Effector memory CD4-positive, alpha-beta T cell (primary cell): ENCODE data around the gene SYPL1.
A peak's percentile ranks its signal among the peaks of the same experiment; 100 is the strongest.

Experiments used
- DNase-seq, 3 donors: peaks; one replicate each; pipeline ENCODE4 v3.0.0-alpha.2; 2020
- H3K27ac ChIP-seq: 2 replicates; pipeline ENCODE4 v1.7.0; 2013; ENCODE audit warnings: mild to moderate bottlenecking, low read length, moderate library complexity; ENCODE audit not compliant: insufficient read depth, poor library complexity, severe bottlenecking
- H3K27me3 ChIP-seq: replicated peaks from 2 replicates; pipeline ENCODE4 v1.7.0; 2013; ENCODE audit warnings: mild to moderate bottlenecking, low read length; ENCODE audit not compliant: insufficient read depth, control insufficient read depth, poor library complexity, severe bottlenecking
- H3K36me3 ChIP-seq: 2 replicates; pipeline ENCODE4 v1.7.0; 2013; ENCODE audit warnings: mild to moderate bottlenecking, low read length, moderate library complexity; ENCODE audit not compliant: control insufficient read depth, insufficient read depth
- H3K4me1 ChIP-seq: 2 replicates; pipeline ENCODE4 v1.7.0; 2013; ENCODE audit warnings: low read length, mild to moderate bottlenecking; ENCODE audit not compliant: control insufficient read depth, insufficient read depth, poor library complexity, severe bottlenecking
- H3K4me3 ChIP-seq: 2 replicates; pipeline ENCODE4 v1.7.0; 2013; ENCODE audit warnings: low read length, low read depth, mild to moderate bottlenecking; ENCODE audit not compliant: insufficient read depth, poor library complexity, severe bottlenecking
- H3K9me3 ChIP-seq: 2 replicates; pipeline ENCODE4 v1.7.0; 2013; ENCODE audit warnings: mild to moderate bottlenecking, low read length, moderate library complexity; ENCODE audit not compliant: control insufficient read depth
- total RNA-seq, 3 donors: gene quantifications; one replicate each; lab custom pipeline; 2026; lab: John Stamatoyannopoulos, UW

Gene SYPL1
- 19.4 to 27.7 (median 20.1) reads per million in 3 donors for total RNA-seq

- peak; percentile 91 to 94 (median 91) for DNase-seq
- H3K36me3 ChIP-seq, result no peaks in the 10 kb centered on the region
- H3K4me1 ChIP-seq, result peaks cover 26% of the 10 kb centered on the region
- no peaks in the 10 kb centered on the region for H3K9me3 ChIP-seq
- H3K27ac ChIP-seq, result peak within 1 kb of the TSS; percentile 84
- H3K27me3 ChIP-seq, result no peaks in the 10 kb centered on the region
- H3K4me3 ChIP-seq, result peak within 1 kb of the TSS; percentile 61
Measured at GRCh38 chr7:106112118-106112971, at the start of gene SYPL1. TSS of gene SYPL1 (minus strand) at chr7:106112312. CDS start at chr7:106112208, 104 bp downstream.

- Histone ChIP-seq H3K36me3 (no peaks in the 10 kb centered on the region), H3K27me3 (peaks cover 3% of the 10 kb centered on the region)
Measured at GRCh38 chr7:106155027-106155426, 42.9 kb upstream of the SYPL1 start.

GRCh38 chr7:106153891-106154449, 41.9 kb upstream of the SYPL1 start:
- H3K27ac ChIP-seq, result no peak overlapping the region
- peak; percentile 45 to 55 (median 54) for DNase-seq
- no peaks in the 10 kb centered on the region for H3K36me3 ChIP-seq
- H3K9me3 ChIP-seq, result no peaks in the 10 kb centered on the region
- no peak overlapping the region for H3K4me3 ChIP-seq
- H3K27me3 ChIP-seq, result peaks cover 3% of the 10 kb centered on the region
- no peaks in the 10 kb centered on the region for H3K4me1 ChIP-seq

More at GRCh38 chr7:106155027-106155426, 42.9 kb upstream of the SYPL1 start:
- Histone ChIP-seq H3K4me1 (no peaks in the 10 kb centered on the region), H3K27ac (no peak overlapping the region), H3K9me3 (no peaks in the 10 kb centered on the region), H3K4me3 (no peak overlapping the region)
- no peak for DNase-seq

- H3K27ac ChIP-seq, result no peak overlapping the region
- DNase-seq, result no peak
- H3K27me3 ChIP-seq, result peaks cover 3% of the 10 kb centered on the region
- H3K36me3 ChIP-seq, result no peaks in the 10 kb centered on the region
- no peaks in the 10 kb centered on the region for H3K9me3 ChIP-seq
- no peaks in the 10 kb centered on the region for H3K4me1 ChIP-seq
- no peak overlapping the region for H3K4me3 ChIP-seq
Measured at GRCh38 chr7:106152313-106152665, 40.2 kb upstream of the SYPL1 start.

DNA sequence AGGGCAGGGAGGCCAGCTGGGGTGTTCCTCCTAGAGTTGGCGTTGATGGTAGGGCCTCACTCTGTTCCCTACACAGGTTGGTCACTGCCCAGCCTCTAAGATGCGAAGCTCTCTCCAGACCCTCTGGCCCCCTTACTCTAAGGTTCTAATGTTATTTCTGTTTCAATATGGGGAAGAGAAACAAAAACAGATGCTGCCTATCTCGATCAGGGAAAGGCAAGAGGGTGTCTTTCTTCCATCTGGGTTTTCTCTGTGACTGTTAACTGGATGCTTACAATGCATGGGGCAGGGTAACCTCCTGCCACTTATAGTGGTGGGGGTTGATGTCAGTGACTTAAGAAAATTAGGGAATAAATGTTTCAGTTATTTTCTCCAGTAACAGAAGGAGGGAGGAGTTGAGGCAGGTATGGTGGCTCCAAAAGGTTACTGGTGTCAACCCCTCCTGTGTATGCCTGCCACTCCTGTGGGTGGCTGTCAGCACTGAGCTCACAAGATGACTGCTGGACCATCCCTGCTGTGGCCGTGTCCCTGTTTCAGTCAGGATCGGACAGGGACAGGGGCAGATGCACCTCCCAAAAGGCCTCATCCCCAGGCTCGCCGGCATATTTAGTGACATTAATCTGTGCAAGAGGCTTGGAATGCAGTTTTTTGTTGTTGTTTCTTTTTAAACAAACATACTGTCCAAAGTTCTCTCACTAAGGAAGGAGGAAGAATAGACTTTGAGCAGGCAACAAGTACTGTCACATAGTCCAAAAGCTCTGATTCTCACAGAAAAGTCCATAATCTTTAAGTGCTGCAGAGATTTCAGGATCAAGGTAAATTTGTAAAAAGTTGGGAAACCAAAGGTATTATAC, 39.6 kb upstream of the SYPL1 start:
- Histone ChIP-seq H3K4me3 (no peak overlapping the region), H3K36me3 (no peaks in the 10 kb centered on the region), H3K27ac (no peak overlapping the region), H3K4me1 (no peaks in the 10 kb centered on the region), H3K27me3 (peaks cover 3% of the 10 kb centered on the region), H3K9me3 (no peaks in the 10 kb centered on the region)
- no peak for DNase-seq

DNA sequence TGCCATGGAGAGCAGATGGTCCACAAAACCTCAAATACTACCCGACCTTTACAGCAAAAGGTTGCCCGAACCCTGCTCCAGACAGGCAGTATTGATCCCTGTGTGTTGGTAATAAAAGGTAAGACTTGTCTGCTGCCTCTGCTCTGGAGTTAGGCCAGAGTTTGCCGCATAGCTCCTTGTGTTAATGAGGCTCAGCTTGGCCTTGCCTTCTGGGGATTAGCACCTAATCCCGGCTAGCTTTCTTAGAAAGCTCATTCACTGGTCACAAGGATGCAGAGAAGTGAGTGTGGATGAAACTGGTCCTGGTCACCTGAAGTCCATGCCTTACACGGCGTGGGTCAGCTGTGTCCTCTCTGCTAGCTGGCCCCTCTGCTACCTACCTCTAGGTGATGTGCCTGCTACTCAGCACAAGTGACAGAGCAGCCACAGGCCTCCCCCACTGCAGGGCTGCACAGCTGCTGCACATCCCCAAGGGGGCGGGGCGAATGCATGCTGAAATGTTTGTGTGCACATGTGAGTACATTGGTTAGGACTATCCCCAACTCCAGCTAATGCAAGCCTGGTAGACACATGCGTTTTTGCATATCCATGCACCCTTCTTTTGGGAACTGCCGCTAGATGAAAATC, 31.7 kb upstream of the SYPL1 start:
- H3K36me3 ChIP-seq, result no peaks in the 10 kb centered on the region
- no peaks in the 10 kb centered on the region for H3K4me1 ChIP-seq
- no peak overlapping the region for H3K27ac ChIP-seq
- no peak for DNase-seq
- no peaks in the 10 kb centered on the region for H3K9me3 ChIP-seq
- no peaks in the 10 kb centered on the region for H3K27me3 ChIP-seq
- H3K4me3 ChIP-seq, result no peak overlapping the region

DNA sequence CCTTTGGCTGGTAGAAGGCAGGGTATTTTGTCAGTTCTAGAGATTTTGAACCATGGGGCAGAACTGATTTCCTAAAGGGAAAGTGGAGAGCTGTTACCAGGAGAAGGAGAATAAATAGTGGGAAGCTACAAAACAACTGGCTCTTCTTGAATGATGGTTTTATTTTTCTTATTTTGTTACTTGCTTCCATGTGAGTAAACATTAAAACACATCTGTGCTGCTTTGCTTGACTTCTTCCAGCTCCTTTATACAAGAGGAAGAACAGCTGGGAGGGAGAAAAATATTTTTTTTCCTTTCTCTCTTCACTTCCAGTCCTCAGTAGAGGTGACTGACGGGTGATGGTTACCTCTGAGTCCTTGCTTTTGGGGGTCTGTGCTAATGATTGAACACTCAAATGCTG, 30.0 kb upstream of the SYPL1 start:
- DNase-seq, result no peak
- H3K36me3 ChIP-seq, result no peaks in the 10 kb centered on the region
- H3K4me1 ChIP-seq, result no peaks in the 10 kb centered on the region
- H3K27me3 ChIP-seq, result no peaks in the 10 kb centered on the region
- no peaks in the 10 kb centered on the region for H3K9me3 ChIP-seq
- H3K27ac ChIP-seq, result no peak overlapping the region
- no peak overlapping the region for H3K4me3 ChIP-seq

DNA sequence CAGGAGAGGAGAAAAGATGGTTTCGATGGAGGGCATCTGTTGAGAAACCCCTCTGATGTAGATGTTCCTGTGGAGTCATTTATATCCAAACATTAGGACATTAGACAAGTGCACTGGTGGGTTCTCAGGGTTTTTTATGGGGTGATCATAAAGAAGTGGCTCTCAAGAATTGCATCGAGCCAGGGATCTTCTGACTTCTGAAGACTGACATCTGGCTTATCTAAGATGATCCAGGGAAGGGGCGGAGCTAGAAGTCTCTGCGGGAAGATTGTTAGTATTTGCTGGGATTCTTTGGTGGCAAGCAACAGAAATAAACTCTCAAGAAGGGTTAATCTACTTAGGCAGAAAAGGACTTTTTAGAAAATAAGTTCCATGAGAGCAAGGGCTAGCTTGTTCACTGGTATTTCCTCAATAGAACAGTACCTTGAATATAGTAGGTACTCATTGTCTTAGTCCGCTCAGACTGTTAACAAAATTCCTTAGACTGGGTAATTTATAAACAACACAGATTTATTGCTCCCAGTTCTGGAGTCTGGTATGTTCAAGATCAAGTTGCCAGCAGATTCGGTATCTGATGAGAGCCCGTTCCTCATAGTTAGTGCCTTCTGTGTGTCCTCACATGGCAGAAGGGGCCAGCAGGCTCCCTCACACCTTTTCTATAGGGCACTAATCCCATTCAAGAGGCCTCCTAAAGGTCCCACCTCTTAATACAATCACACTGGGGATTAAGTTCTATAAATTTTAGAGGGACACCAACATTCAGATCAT, 28.5 kb upstream of the SYPL1 start:
- H3K27me3 ChIP-seq, result no peaks in the 10 kb centered on the region

More for the DNA sequence above, 28.5 kb upstream of the SYPL1 start:
- no peak overlapping the region for H3K4me3 ChIP-seq
- no peaks in the 10 kb centered on the region for H3K9me3 ChIP-seq
- H3K27ac ChIP-seq, result no peak overlapping the region
- H3K36me3 ChIP-seq, result no peaks in the 10 kb centered on the region
- H3K4me1 ChIP-seq, result no peaks in the 10 kb centered on the region
- DNase-seq, result no peak
